HG03045 (cell line): ENCODE measurements around the gene FAM237A.

Source experiments
- ATAC-seq: cut with Tn5 transposase; IDR thresholded peaks from one replicate; pipeline ENCODE4 v1.9.1; 2021; ENCODE audit warnings: mild to moderate bottlenecking, moderate library complexity; ENCODE audit not compliant: unreplicated experiment

The FAM237A gene

DNA sequence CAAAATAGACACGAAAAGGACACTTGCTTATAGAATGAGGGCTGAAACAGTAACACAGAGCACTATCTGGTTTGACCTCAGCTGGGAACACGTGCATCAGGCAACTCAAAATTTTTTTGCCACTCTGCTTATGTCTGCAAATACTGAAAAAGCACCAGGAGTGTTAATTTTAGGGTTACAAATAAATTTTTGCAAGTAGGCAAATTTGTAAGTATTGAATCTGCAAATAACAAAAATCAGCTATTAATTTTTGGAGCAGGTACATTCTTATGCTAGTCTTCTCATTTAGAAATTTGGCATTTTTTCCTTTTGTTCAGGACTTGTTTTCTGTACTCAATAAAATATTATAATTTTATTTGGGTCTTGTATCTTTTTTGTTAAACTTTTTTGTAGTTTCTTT, 46.2 kb downstream of the FAM237A start:
- no peak for ATAC-seq

DNA sequence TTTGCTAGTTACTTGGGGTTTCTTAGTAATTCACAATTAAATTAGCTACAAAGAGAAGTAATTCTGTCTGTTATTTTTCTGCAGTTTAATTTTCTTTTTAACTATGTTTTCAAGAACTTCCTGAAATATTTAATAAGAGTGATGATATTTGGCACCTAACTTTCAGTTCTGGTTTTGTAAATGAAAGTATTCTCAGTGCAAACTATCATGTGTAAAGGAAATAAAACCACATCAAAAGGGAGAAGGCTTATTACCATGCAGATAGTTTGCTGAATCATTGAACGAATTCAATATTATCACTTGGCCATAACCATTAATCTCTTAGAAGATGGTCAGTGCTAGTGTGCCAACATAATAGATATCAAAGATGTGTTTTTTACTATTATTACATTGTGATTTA, 46.7 kb downstream of the FAM237A start:
- no peak for ATAC-seq

DNA sequence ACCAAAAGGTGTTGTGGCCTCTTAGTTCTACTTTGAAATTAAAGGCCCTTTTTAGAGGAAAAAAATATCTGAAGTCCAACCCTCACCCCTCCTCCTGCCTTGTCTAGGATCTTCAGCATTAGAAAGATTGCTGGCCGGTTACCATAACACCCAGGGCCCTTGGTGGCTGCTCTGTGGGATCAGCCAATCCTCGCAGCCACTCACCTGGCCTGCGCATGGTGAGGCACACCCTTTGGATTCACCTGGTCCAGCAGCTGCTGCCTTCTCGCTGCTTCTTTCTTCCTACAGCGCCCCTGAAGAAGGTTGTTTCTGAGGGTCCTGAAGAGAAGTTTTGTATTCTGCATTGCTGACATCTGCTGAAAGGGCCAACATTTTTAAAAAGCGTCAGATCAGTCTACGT, 50.7 kb downstream of the FAM237A start:
- no peak for ATAC-seq

DNA sequence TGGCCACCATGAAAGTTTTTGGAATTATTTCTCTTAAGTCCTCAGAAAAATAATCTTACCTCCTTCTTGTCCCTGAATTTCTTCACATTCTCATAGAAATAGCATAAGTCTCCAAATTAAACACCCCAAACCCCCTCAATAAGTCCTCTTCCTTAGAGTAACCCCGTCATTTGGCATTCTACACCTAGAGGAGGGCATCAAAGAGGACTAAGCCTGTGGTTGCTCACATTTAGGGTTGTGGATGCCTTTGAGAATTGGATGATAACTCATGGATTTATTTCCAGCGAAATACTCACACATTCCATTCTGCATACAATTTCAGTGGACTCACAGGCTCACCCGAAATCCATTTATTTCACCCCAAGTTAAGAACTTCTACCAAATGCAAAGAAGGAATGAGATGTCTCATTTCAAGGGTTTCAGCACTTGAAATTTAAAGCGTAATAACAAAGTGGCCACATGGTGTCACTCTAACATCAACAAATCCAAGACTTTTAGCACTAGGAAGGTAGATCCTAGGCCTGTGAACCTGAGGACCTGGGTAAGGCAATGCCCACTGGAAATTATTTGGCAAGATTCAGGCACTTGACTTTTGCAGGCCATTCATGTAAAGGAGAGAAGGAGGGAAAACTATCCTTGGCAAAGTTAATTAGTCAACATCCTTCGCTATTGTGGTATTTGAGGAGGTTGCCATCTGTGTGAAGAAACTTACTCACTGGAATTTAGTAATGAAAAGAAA, 51.3 kb downstream of the FAM237A start:
- no peak for ATAC-seq

DNA sequence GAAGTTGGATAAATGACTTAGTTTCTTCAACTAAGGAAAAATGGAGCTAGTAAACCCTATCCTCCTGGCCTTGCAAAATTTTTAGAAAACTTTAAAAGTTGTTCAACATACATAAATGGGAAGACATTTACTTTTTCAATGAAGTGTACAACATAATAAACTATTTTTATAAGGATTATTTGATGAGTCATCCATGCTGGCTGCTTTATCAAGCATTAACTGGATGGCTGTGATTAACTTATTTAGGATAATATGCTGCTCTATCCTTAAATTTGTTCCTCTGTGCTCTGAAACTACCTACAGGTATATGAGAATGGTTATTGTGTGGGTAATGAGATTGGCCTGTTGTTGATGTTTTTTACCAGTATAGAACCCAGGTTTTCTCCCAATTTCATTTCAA, 54.6 kb downstream of the FAM237A start:
- ATAC-seq: no peak

DNA sequence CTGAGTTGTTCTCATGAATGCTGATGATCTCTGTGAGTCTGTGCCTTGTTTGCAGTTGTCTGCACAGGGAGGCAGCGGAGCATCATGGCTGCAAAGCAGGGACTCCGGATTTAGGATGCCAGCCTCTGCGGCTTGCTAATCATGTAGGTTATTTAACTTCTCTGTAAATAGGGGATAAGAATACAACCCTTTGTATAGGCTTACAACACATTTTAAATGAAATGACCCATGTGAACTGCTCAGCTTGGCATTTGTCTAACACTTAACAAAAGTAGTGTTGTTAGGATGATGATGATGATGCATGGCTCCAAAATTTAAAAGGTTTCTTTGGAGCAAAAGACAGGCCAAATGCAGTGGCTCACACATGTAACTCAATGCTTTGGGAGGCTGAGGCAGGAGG, 56.5 kb downstream of the FAM237A start:
- ATAC-seq: no peak
